Measurements from ENCODE around the gene CT45A1.

DNA sequence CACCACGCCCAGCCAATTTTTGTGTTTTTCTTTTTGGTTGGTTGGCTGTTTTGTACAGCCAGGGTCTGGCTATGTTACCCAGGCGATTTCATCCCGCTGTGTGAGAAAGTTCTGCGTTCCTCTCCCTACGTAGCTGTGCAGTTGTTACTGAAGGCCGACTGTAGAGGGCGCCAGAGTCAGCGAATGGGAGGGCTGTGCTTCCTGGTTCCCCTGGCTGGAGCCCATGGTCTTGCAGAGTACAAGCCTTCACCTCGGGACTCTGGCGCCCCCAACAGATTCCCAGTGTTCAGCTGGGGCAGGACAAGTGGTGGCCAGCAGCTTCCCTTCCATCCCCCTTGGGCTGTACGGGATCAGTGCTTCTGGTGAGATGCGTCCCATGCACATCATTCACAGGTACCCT is 5.6 kb upstream of the CT45A1 start:
- TF ChIP-seq ELF4 (IDR thresholded peaks at IDR 0.05) (no peak), L3MBTL2 (conservative IDR thresholded peaks at IDR 0.05) (no peak), ARNT (IDR thresholded peaks at IDR 0.05) (no peak), NFRKB (IDR thresholded peaks at IDR 0.05) (no peak), SP1 (IDR thresholded peaks at IDR 0.05) (no peak), LEF1 (IDR thresholded peaks at IDR 0.05; ENCODE audit: borderline replicate concordance) (no peak), FOXM1 (IDR thresholded peaks at IDR 0.05; ENCODE audit: borderline replicate concordance) (no peak), HDGF (IDR thresholded peaks at IDR 0.05; ENCODE audit: borderline replicate concordance) (no peak), FOXA1 (IDR thresholded peaks at IDR 0.05) (no peak), TARDBP (IDR thresholded peaks at IDR 0.05) (no peak)
